Measurements from ENCODE around the gene ZBTB7C. TPM values are rescaled to one million over a fixed set of nuclear protein-coding genes. Genes with fewer than 3 reads are reported as not detected.

ZBTB7C gene
- total RNA-seq, 1 donor from 2014 or later: 0.67 TPM

DNA sequence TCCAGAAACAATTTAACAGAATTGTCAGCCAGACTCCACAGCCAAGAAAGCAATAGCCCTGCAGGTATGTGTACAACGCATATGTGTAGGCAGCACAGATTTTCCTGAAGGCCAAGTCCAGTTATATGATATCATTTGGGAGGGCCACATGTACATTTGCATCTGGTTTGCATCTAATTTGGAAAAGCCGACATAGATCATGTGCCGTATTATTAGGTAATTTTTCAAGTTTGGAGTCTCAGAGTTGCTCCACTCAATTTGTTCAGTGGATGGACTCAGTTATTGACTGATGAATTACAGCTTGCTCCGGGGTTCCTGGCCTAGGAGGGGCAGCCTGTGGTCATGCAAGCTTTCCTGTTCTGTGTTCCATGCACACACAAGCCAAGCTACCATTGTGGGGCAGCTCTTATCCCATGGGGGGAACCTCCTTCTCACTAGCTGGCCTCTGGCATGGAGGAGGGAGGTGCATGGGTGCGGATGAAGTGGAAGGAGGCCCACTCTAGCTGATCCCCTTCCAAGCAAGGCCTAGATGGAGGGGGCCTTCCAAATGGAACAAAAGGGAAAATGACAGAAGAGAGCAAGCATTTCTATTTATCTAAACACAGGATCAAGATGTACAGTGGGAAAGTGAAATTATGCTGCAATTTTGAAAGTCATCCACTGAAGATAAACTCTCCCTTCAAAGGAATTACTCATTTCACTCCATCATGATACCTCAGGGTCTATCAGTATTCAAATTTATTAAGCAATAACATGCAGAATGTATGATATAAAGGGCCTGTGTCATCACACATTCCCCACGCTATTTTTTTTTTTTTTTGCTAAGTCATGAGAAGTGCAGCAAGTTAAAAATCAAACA lies 276.2 kb downstream of the ZBTB7C start:
- Mint-ChIP-seq H3K4me1 (ENCODE audit: unreplicated experiment) (peaks cover 10% of the 10 kb centered on the region), H3K27ac (ENCODE audit: unreplicated experiment) (no peak overlapping the region), H3K36me3 (ENCODE audit: low read depth, unreplicated experiment) (peaks cover 4% of the 10 kb centered on the region), H3K9me3 (ENCODE audit: unreplicated experiment) (no peaks in the 10 kb centered on the region), H3K4me3 (ENCODE audit: unreplicated experiment) (no peak overlapping the region), H3K27me3 (ENCODE audit: unreplicated experiment) (peaks cover 10% of the 10 kb centered on the region)
- TF ChIP-seq, protein P1, sequence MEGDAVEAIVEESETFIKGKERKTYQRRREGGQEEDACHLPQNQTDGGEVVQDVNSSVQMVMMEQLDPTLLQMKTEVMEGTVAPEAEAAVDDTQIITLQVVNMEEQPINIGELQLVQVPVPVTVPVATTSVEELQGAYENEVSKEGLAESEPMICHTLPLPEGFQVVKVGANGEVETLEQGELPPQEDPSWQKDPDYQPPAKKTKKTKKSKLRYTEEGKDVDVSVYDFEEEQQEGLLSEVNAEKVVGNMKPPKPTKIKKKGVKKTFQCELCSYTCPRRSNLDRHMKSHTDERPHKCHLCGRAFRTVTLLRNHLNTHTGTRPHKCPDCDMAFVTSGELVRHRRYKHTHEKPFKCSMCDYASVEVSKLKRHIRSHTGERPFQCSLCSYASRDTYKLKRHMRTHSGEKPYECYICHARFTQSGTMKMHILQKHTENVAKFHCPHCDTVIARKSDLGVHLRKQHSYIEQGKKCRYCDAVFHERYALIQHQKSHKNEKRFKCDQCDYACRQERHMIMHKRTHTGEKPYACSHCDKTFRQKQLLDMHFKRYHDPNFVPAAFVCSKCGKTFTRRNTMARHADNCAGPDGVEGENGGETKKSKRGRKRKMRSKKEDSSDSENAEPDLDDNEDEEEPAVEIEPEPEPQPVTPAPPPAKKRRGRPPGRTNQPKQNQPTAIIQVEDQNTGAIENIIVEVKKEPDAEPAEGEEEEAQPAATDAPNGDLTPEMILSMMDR (IDR thresholded peaks at IDR 0.05; ENCODE audit: unreplicated experiment): no peak
- no peak for DNase-seq (ENCODE audit: low spot score)

DNA sequence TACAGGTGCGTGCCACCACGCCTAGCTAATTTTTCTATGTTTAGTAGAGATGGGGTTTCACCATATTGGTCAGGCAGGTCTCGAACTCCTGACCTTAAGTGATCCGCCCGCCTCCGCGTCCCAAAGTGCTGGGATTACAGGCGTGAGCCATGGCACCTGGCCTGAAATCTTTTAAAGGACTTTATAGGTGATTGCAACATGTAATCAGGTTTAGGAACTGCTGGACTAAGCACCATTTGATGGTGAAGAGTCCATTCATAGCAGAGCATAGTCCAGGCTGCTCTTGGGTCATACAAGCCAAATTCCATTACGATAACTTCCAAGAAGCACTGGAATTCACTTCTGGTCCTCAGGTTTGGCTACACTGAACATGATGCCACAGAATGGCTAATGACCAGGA lies 278.1 kb downstream of the ZBTB7C start:
- Mint-ChIP-seq H3K9me3 (ENCODE audit: unreplicated experiment) (no peaks in the 10 kb centered on the region), H3K4me3 (ENCODE audit: unreplicated experiment) (no peak overlapping the region), H3K27me3 (ENCODE audit: unreplicated experiment) (peaks cover 10% of the 10 kb centered on the region), H3K27ac (ENCODE audit: unreplicated experiment) (no peak overlapping the region), H3K36me3 (ENCODE audit: low read depth, unreplicated experiment) (no peaks in the 10 kb centered on the region), H3K4me1 (ENCODE audit: unreplicated experiment) (no peaks in the 10 kb centered on the region)
- DNase-seq (ENCODE audit: low spot score): no peak
- TF ChIP-seq, protein P1 (IDR thresholded peaks at IDR 0.05; ENCODE audit: unreplicated experiment): no peak

DNA sequence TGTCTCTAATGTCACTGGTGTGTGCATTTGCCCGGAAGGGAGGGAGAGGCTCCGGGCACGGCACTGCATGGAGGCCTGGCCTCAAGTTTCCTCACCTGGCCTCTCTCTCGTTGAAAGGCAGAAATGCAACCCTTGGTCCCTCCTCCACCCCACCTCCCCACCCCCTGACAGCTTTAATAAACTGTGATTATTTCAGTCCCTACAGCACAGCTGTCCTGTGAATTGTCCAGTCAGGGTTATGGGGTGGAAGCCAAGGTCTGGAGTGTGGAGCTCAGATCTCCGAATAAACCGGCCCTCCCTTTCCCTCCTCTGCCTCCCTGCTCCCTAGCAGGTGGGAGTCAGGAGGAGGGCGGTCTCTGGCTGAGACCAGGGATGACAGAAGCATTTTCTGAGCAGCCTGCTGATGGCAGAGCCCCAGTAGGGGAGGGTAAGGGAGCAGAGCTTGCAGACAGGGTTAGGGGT lies 279.5 kb downstream of the ZBTB7C start:
- TF ChIP-seq, protein P1 (IDR thresholded peaks at IDR 0.05; ENCODE audit: unreplicated experiment): no peak
- DNase-seq (ENCODE audit: low spot score): no peak
- Mint-ChIP-seq H3K27me3 (ENCODE audit: unreplicated experiment) (peaks cover 4% of the 10 kb centered on the region), H3K4me3 (ENCODE audit: unreplicated experiment) (no peak overlapping the region), H3K9me3 (ENCODE audit: unreplicated experiment) (no peaks in the 10 kb centered on the region), H3K27ac (ENCODE audit: unreplicated experiment) (no peak overlapping the region), H3K4me1 (ENCODE audit: unreplicated experiment) (no peaks in the 10 kb centered on the region), H3K36me3 (ENCODE audit: low read depth, unreplicated experiment) (no peaks in the 10 kb centered on the region)

DNA sequence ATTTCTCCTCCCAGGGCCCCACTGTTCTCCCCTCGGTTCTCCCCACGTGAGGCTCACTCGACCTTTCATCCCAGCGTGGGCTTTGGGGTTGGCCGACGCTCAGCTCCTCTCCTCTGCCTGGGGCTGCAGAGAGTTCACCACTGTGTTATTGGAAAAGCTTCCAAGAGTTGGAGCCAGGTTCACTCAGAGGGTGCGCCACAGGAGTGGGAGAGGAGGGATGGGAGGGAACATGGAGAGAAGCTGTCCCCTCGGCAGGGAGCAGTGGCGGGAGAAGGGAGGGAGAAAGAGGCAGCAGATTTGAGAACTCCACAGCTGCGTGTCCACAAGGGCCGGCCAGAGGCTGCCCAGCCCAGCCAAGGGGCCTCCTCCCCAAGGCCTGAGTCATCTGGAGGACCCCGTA lies 281.6 kb downstream of the ZBTB7C start:
- H3K4me1 Mint-ChIP-seq (ENCODE audit: unreplicated experiment): peaks cover 14% of the 10 kb centered on the region
- H3K27me3 Mint-ChIP-seq (ENCODE audit: unreplicated experiment): peaks cover 4% of the 10 kb centered on the region
- H3K36me3 Mint-ChIP-seq (ENCODE audit: low read depth, unreplicated experiment): no peaks in the 10 kb centered on the region
- no peaks in the 10 kb centered on the region for H3K9me3 Mint-ChIP-seq (ENCODE audit: unreplicated experiment)
- H3K4me3 Mint-ChIP-seq (ENCODE audit: unreplicated experiment): no peak overlapping the region
- no peak overlapping the region for H3K27ac Mint-ChIP-seq (ENCODE audit: unreplicated experiment)
- TF ChIP-seq, protein P1 (IDR thresholded peaks at IDR 0.05; ENCODE audit: unreplicated experiment): no peak
- DNase-seq (ENCODE audit: low spot score): no peak

DNA sequence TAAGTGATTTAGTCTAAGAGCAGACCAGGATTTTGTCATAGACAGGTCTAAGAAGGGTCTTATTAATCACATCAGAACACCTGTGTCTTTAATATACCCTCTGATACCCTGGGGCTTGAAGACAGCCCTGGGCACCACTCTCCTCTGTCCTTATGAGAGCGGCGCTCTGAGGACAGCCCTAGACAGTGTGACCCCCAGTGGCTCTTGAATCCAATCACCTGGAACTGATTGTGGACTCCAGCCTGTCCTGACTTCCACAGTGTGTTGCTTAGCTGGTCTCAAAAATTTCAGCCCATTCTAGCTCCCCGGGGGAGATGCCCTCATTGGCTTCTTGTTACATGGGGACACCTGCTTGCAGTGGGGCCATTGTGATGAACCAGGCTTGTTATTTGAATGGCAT lies 282.9 kb downstream of the ZBTB7C start:
- H3K4me1 Mint-ChIP-seq (ENCODE audit: unreplicated experiment): peaks cover 15% of the 10 kb centered on the region
- H3K36me3 Mint-ChIP-seq (ENCODE audit: low read depth, unreplicated experiment): no peaks in the 10 kb centered on the region
- H3K4me3 Mint-ChIP-seq (ENCODE audit: unreplicated experiment): no peak overlapping the region
- TF ChIP-seq, protein P1 (IDR thresholded peaks at IDR 0.05; ENCODE audit: unreplicated experiment): no peak
- no peaks in the 10 kb centered on the region for H3K9me3 Mint-ChIP-seq (ENCODE audit: unreplicated experiment)
- no peak for DNase-seq (ENCODE audit: low spot score)
- peaks cover 4% of the 10 kb centered on the region for H3K27me3 Mint-ChIP-seq (ENCODE audit: unreplicated experiment)
- H3K27ac Mint-ChIP-seq (ENCODE audit: unreplicated experiment): no peak overlapping the region

All from endothelial cell (in vitro differentiated cells).